PC-3 (cell line): ENCODE results near the gene ACER1. TPM values are rescaled to one million over a fixed set of nuclear protein-coding genes. Genes with fewer than 3 reads are reported as not detected.

ENCODE experiments used
- ATAC-seq: fragments of 200-7000 bp; cut with Tn5 transposase; 2 replicates; pipeline ENCODE4 v1.9.1; 2020; ENCODE audit warnings: mild to moderate bottlenecking, moderate library complexity
- BruUV-seq: library from RNA; stranded (reverse); fragments of 400-500 nt; replicated peaks from 2 replicates; lab custom pipeline; 2021; lab: Mats Ljungman, UMichigan
- CTCF ChIA-PET: fragments of 300-600 bp; sonication (Branson Sonifier 250); formaldehyde crosslinking; loops from one replicate; lab custom pipeline; 2022; ENCODE audit warnings: antibody characterized with exemption; lab: Charles Lee
- POLR2A ChIA-PET: fragments of 300-600 bp; sonication (Branson Sonifier 250); formaldehyde crosslinking; loops from one replicate; lab custom pipeline; 2022; ENCODE audit warnings: antibody characterized with exemption; ENCODE audit not compliant: unreplicated experiment; lab: Charles Lee
- DNase-seq: peaks from one replicate; pipeline ENCODE4 v3.0.0-alpha.2; 2015
- H2AFZ ChIP-seq: fragments of 300-600 bp; sonication (generic); 2 replicates; pipeline ENCODE4 v1.6.0; 2016; ENCODE audit warnings: antibody characterized with exemption, low read length
- H3F3A ChIP-seq: fragments of 300-600 bp; sonication (generic); one replicate; pipeline ENCODE4 v1.6.0; 2017; ENCODE audit warnings: antibody characterized with exemption, low read length, control low read depth, mild to moderate bottlenecking; ENCODE audit not compliant: unreplicated experiment
- H3K27ac ChIP-seq: fragments of 300-600 bp; sonication (generic); 2 replicates; pipeline ENCODE4 v1.5.1; 2016; ENCODE audit warnings: mild to moderate bottlenecking, low read length
- H3K27me3 ChIP-seq: fragments of 300-600 bp; sonication (generic); 2 replicates; pipeline ENCODE4 v1.6.1; 2016; ENCODE audit warnings: low read length, mixed read lengths
- H3K36me3 ChIP-seq: fragments of 300-600 bp; sonication (generic); 2 replicates; pipeline ENCODE4 v1.6.1; 2016; ENCODE audit warnings: low read depth, mixed run types, low read length, mixed read lengths
- H3K4me1 ChIP-seq: fragments of 300-600 bp; sonication (generic); 2 replicates; pipeline ENCODE4 v1.5.1; 2016; ENCODE audit warnings: low read length; ENCODE audit not compliant: insufficient read depth
- H3K4me2 ChIP-seq: fragments of 300-600 bp; sonication (generic); 2 replicates; pipeline ENCODE4 v1.6.0; 2016; ENCODE audit warnings: low read length
- H3K4me3 ChIP-seq: fragments of 300-600 bp; sonication (generic); 2 replicates; pipeline ENCODE4 v1.5.1; 2016; ENCODE audit warnings: mild to moderate bottlenecking, low read length, mixed read lengths
- H3K79me2 ChIP-seq: fragments of 300-600 bp; sonication (generic); 2 replicates; pipeline ENCODE4 v1.6.1; 2017; ENCODE audit warnings: low read length, mixed read lengths
- H3K9ac ChIP-seq: fragments of 300-600 bp; sonication (generic); 2 replicates; pipeline ENCODE4 v1.6.0; 2016; ENCODE audit warnings: mild to moderate bottlenecking, low read length
- H3K9me2 ChIP-seq: fragments of 300-600 bp; sonication (generic); replicated peaks from 2 replicates; pipeline ENCODE4 v1.6.1; 2016; ENCODE audit warnings: mixed run types, low read length, mixed read lengths
- H3K9me3 ChIP-seq: fragments of 300-600 bp; sonication (generic); 2 replicates; pipeline ENCODE4 v1.6.1; 2016; ENCODE audit warnings: low read length, mixed read lengths
- H4K20me1 ChIP-seq: fragments of 300-600 bp; sonication (generic); 2 replicates; pipeline ENCODE4 v1.6.1; 2016; ENCODE audit warnings: low read length, mixed read lengths
- CTCF ChIP-seq: fragments of 300-600 bp; sonication (generic); conservative IDR thresholded peaks from 2 replicates; pipeline ENCODE4 v1.5.1; 2017; ENCODE audit warnings: antibody characterized with exemption, low read depth, mild to moderate bottlenecking, low read length
- EZH2 ChIP-seq: fragments of 300-600 bp; sonication (generic); IDR thresholded peaks from one replicate; pipeline ENCODE4 v1.6.1; 2017; ENCODE audit warnings: antibody characterized with exemption, mild to moderate bottlenecking, low read length; ENCODE audit not compliant: unreplicated experiment
- EZH2phosphoT487 ChIP-seq: fragments of 300-600 bp; sonication (generic); IDR thresholded peaks from 2 replicates; pipeline ENCODE4 v1.6.1; 2018; ENCODE audit warnings: mild to moderate bottlenecking, antibody characterized with exemption, low read length, borderline replicate concordance
- intact Hi-C: fragments of 100-400 bp; cut with micrococcal nuclease; formaldehyde crosslinking; loops from 2 replicates; pipeline ENCODE4 v1.9.0; 2023
- total RNA-seq: library from RNA; depleted of rRNA; stranded (reverse); fragments of >200 nt; gene quantifications from 2 replicates; pipeline ENCODE4 v1.2.3, GENCODE V29; 2014

The ACER1 gene
- total RNA-seq, 1 experiment from 2014 or later = not detected

DNA sequence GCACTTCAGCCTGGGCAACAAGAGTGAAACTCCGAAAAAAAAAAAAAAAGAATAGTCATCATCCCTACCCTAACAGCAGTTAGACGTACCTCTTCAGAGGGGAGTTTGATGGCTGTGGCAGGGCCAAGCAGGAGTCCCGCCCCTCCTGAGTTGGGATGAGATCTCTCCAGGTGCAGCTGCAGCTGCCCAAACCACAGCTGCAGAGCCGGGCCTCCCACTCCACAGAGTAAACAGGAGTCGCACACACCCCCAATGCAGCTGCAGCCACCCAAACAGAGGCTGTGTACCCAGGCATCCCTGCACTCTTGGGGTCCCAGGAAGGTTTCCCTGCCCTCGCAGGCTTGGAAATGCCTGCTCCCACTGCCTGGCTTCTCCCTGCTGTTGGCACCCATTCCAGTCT lies 36.2 kb downstream of the ACER1 start:
- intact Hi-C loops = no loop called here
- no peaks in the 10 kb centered on the region for H3K79me2 ChIP-seq
- no peak overlapping the region for H3K4me2 ChIP-seq
- CTCF ChIA-PET = no interaction called here
- H4K20me1 ChIP-seq = no peaks in the 10 kb centered on the region
- no peak overlapping the region for H3K27ac ChIP-seq
- no peaks in the 10 kb centered on the region for H3K9me2 ChIP-seq
- H3K36me3 ChIP-seq = no peaks in the 10 kb centered on the region; the same call in 1 of the 2 replicates
- TF ChIP-seq EZH2phosphoT487 = no peak
- no peak for TF ChIP-seq CTCF
- TF ChIP-seq EZH2 = no peak
- no peak overlapping the region for H3K9ac ChIP-seq
- H3F3A ChIP-seq = no peaks in the 10 kb centered on the region
- POLR2A ChIA-PET = no interaction called here
- no peak overlapping the region for H3K4me3 ChIP-seq
- H3K4me1 ChIP-seq = no peaks in the 10 kb centered on the region
- DNase-seq (no peak), ATAC-seq (no peak)
- H3K9me3 ChIP-seq = peaks cover 12% of the 10 kb centered on the region
- H2AFZ ChIP-seq = no peak overlapping the region
- no peaks in the 10 kb centered on the region for H3K27me3 ChIP-seq
- no TSS peak for BruUV-seq

DNA sequence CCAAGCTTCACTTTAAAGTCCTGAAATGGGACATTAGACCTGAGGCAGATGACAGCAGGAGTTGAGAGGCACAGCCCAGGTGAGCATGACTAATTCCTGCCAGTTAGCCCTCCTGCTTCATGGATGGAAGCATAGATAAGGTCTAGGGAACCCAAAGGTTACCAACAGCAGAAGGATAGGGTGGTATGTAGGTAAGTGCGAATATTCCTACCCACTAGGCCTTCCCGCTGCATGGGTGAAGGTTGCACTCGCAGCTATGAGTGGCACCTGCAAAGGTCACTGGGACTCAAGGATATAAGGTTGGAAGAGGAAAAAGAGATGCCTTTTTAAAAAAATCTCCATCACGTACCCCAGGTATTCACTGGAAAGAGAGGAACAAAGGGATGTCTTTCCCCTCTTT lies 41.4 kb downstream of the ACER1 start:
- Histone ChIP-seq H4K20me1 (no peaks in the 10 kb centered on the region), H3K9ac (no peak overlapping the region), H3K4me2 (no peak overlapping the region), H3K4me1 (no peaks in the 10 kb centered on the region), H3K79me2 (no peaks in the 10 kb centered on the region), H3K27me3 (no peaks in the 10 kb centered on the region), H2AFZ (no peak overlapping the region), H3K4me3 (no peak overlapping the region; the same call in 1 of the 2 replicates), H3K9me3 (peaks cover 30% of the 10 kb centered on the region), H3K36me3 (no peaks in the 10 kb centered on the region; the same call in 1 of the 2 replicates), H3F3A (no peaks in the 10 kb centered on the region), H3K27ac (no peak overlapping the region), H3K9me2 (no peaks in the 10 kb centered on the region)
- ATAC-seq (no peak), DNase-seq (no peak)
- TF ChIP-seq CTCF = no peak
- no peak for TF ChIP-seq EZH2phosphoT487
- TF ChIP-seq EZH2 = no peak
- ChIA-PET POLR2A (no interaction called here), CTCF (no interaction called here)
- no TSS peak for BruUV-seq
- intact Hi-C loops = no loop called here

DNA sequence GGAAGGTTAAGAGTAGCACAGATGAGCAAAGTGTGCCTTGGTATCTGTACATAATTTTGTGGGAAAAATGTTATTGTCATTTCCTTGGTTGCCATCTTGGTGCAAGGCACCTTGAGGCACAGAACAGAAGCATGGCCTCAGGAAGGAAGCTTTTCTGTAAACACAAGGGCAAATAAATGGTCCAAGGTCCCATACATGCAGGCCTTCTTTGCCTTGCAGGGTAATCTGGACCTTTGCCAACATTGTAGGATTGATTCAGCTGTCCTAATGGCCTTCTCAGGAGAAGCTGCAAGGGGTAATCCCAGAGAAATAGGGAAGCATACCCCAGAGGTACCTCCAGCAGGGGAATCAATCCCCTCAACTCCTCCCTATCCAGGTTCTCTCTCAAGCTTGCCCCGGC lies 44.7 kb downstream of the ACER1 start:
- no peak overlapping the region for H3K4me2 ChIP-seq
- no peaks in the 10 kb centered on the region for H4K20me1 ChIP-seq
- H3K79me2 ChIP-seq = no peaks in the 10 kb centered on the region
- no peak overlapping the region for H3K27ac ChIP-seq
- H3K4me1 ChIP-seq = no peaks in the 10 kb centered on the region
- H3K9me2 ChIP-seq = no peaks in the 10 kb centered on the region
- no peak overlapping the region for H3K9ac ChIP-seq
- POLR2A ChIA-PET = no interaction called here
- H3K4me3 ChIP-seq = no peak overlapping the region
- no peaks in the 10 kb centered on the region; the same call in 1 of the 2 replicates for H3K36me3 ChIP-seq
- no TSS peak for BruUV-seq
- no peaks in the 10 kb centered on the region for H3F3A ChIP-seq
- DNase-seq (no peak), ATAC-seq (no peak)
- H2AFZ ChIP-seq = no peak overlapping the region
- TF ChIP-seq CTCF = no peak
- no peak for TF ChIP-seq EZH2phosphoT487
- TF ChIP-seq EZH2 = no peak
- no peaks in the 10 kb centered on the region for H3K27me3 ChIP-seq
- intact Hi-C loops = no loop called here
- CTCF ChIA-PET = interaction anchor here (0.9 kb wide), 1 partner anchor 70 kb away, joined by 3 read pairs; no protein-coding TSS in a partner anchor
- H3K9me3 ChIP-seq = peaks cover 29% of the 10 kb centered on the region
